Heart left ventricle (tissue), 13 donors: ENCODE measurements around the gene BNIPL.

Experiments
- CTCF ChIP-seq, 12 donors: fragments of 200-600 bp; sonication (generic) in 4 of 12; IDR thresholded peaks; one replicate each; pipeline versions ENCODE4 v1.5.0 to v1.8.0; 2018 to 2022; ENCODE audit warnings: antibody characterized with exemption in 12 of 12, mild to moderate bottlenecking in 5 of 12
- POLR2A ChIP-seq, 2 donors: fragments of 450-650 bp; IDR thresholded peaks; one replicate each; pipeline ENCODE4 v1.6.1; 2017; ENCODE audit warnings: antibody characterized with exemption in 2 of 2, mild to moderate bottlenecking in 2 of 2, moderate library complexity in 2 of 2
- donor health status: ischemic (EF 13 %, LVEDD 7.1; RV severe dilation, severe dysfunction).
- donor health status: DM: no; HTN: yes; CAD: no.
- donor health status: DM: no; HTN: no; CAD: no.
- donor health status: ischemic (EF 25% LVEDD 6.9; RV normal size, moderate dysfunction).
- donor health status: ischemic (EF 25% LVEDD 5.7; RV mildly dilated, moderate dysfunction).
- donor health status: ischemic (EF 35%, LVEDD 5.7; RV mildly dilated, moderate dysfunction).
- donor health status: nonischemic (EF 11% LVEDD 7.7; RV severe dilation, severe dysfunction).
- donor health status: DM: yes; HTN: yes; CAD: no.
- donor health status: PGD.
- donor health status: ischemic (EF 29% LVEDD 5.4; RV normal size, mild dysfunction).
- donor health status: nonischemic (EF 23%, LVEDD 6.1; RV moderate dilation, normal function).

- TF ChIP-seq CTCF (IDR thresholded peaks at IDR 0.05) (no peak), POLR2A (IDR thresholded peaks at IDR 0.05) (no peak)
Measured at GRCh38 chr1:151039521-151039920, 3.1 kb downstream of the BNIPL start.
